Measurements from ENCODE around the gene SUZ12.
"Not testable (repeated sequence)": the region's sequence is repeated elsewhere in the genome, so short reads cannot be mapped to it uniquely, and the experiment has no call there.

Gene SUZ12

DNA sequence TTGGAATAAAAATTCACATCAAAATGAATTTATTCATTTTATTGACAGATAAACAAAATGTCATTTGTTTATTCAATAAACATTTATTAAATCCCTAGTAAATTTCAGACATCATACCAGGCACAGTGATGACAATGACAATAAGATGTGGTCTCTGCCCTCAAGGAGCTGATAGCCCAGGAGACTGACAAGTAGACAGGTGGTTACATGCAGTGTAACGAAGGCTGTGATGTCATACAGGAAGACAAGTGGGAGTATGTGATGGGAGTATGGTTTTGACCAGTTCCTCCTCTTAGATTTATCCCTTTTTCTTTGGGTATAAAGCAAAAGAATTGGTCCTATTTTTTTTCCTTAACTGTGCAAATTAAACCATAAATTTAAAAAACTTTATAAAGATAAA, 97.0 kb downstream of the SUZ12 start:
- not testable (repeated sequence) for DNase-seq (ENCODE audit: low read depth in 1 of 2, low spot score in 1 of 2)

DNA sequence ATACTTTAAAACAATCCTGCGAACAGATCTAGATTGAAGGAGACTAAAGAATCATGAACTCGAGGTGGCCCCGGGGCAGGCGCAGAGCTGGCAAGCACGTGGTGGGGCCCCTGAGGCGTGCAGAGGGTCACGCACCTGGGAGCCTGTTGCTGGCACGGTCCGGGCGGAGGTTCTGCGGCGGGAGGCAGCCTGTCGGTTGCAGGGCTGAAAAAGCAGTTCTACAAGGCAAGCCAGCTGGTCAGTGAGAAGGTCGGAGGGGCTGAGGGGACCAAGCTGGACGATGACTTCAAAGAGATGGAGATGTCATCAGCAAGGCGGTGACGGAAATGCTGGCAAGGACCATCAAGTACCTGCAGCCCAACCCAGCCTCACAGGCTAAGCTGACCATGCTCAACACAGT, 103.4 kb downstream of the SUZ12 start:
- DNase-seq (ENCODE audit: low read depth in 1 of 2, low spot score in 1 of 2): not testable (repeated sequence)

- not testable (repeated sequence) for DNase-seq (ENCODE audit: low read depth in 1 of 2, low spot score in 1 of 2)
Measured at GRCh38 chr17:32041306-32041875, 104.6 kb downstream of the SUZ12 start.

- not testable (repeated sequence) for DNase-seq (ENCODE audit: low read depth in 1 of 2, low spot score in 1 of 2)
Measured at GRCh38 chr17:32042266-32042665, 105.5 kb downstream of the SUZ12 start.

DNA sequence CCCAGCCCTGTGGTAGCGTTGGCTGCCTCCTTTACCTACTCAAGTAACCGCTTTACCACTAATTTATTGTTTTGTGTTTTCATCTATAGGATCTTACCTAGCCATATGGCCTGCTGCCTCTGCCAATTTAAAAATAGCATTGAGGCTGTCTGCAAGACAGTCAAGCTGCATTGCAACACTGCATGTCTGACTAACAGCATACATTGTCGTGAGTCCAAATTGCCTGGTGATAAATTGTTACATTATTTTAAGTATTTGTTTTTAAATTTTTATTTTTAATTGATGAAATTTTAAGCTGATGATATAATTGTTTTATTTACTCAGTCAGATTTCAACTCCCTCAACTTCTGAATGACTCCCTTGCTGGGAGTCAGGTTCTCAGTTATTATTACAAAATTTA, 108.8 kb downstream of the SUZ12 start:
- DNase-seq (ENCODE audit: low read depth in 1 of 2, low spot score in 1 of 2): not testable (repeated sequence)

GRCh38 chr17:32047663-32048062, 110.9 kb downstream of the SUZ12 start:
- DNase-seq (ENCODE audit: low read depth in 1 of 2, low spot score in 1 of 2): not testable (repeated sequence)
